Heart left ventricle (tissue), 16 donors: ENCODE measurements around the gene SNTA1. TPM values are rescaled to one million over a fixed set of nuclear protein-coding genes. Genes with fewer than 3 reads are reported as not detected.

Experiments used
- ATAC-seq, 4 donors: fragments of 200-7000 bp; cut with Tn5 transposase; one replicate each; pipeline ENCODE4 v1.9.1; 2020 to 2022; ENCODE audit warnings: moderate library complexity in 4 of 4, mild to moderate bottlenecking in 3 of 4, moderate number of reproducible peaks in 1 of 4
- DNase-seq, 5 donors: peaks; one replicate each; pipeline ENCODE4 v3.0.0-alpha.2; 2020
- H3K27ac ChIP-seq, 12 donors: fragments of 200-600 bp; sonication (generic) in 4 of 12; one replicate each; pipeline versions ENCODE4 v1.5.0 to v1.8.0; 2016 to 2022; ENCODE audit warnings: mild to moderate bottlenecking in 2 of 12
- H3K27me3 ChIP-seq, 9 donors: fragments of 200-600 bp; sonication (generic) in 2 of 9; one replicate each; pipeline versions ENCODE4 v1.5.1 to v1.8.0; 2016 to 2022; ENCODE audit warnings: mild to moderate bottlenecking in 3 of 9
- H3K36me3 ChIP-seq, 9 donors: fragments of 200-600 bp; sonication (generic) in 2 of 9; one replicate each; pipeline versions ENCODE4 v1.5.0 to v1.8.0; 2018 to 2022; ENCODE audit warnings: mild to moderate bottlenecking in 2 of 9
- H3K4me1 ChIP-seq, 12 donors: fragments of 200-600 bp; sonication (generic) in 4 of 12; one replicate each; pipeline versions ENCODE4 v1.5.0 to v1.8.0; 2016 to 2022; ENCODE audit warnings: mild to moderate bottlenecking in 3 of 12
- H3K4me3 ChIP-seq, 12 donors: fragments of 200-600 bp; sonication (generic) in 4 of 12; one replicate each; pipeline versions ENCODE4 v1.5.0 to v1.8.0; 2017 to 2022; ENCODE audit warnings: mild to moderate bottlenecking in 9 of 12, moderate library complexity in 4 of 12
- H3K9me3 ChIP-seq, 12 donors: fragments of 200-600 bp; sonication (generic) in 4 of 12; one replicate each; pipeline versions ENCODE4 v1.5.0 to v1.8.0; 2016 to 2022; ENCODE audit warnings: mild to moderate bottlenecking in 1 of 12
- CTCF ChIP-seq, 12 donors: fragments of 200-600 bp; sonication (generic) in 4 of 12; IDR thresholded peaks; one replicate each; pipeline versions ENCODE4 v1.5.0 to v1.8.0; 2018 to 2022; ENCODE audit warnings: antibody characterized with exemption in 12 of 12, mild to moderate bottlenecking in 5 of 12
- POLR2A ChIP-seq, 2 donors: fragments of 450-650 bp; IDR thresholded peaks; one replicate each; pipeline ENCODE4 v1.6.1; 2017; ENCODE audit warnings: antibody characterized with exemption in 2 of 2, mild to moderate bottlenecking in 2 of 2, moderate library complexity in 2 of 2
- WGBS, 4 donors: extraction: QIAGEN DNeasy Blood & Tissue Kit in 2 of 4; methylation state at CpG; one replicate each; pipeline versions ENCODE4 v1.1.5 to v1.1.7; 2013 to 2018; 5-methylcytosine and 5-hydroxymethylcytosine counted together
- intact Hi-C, 10 donors: fragments of 100-400 bp; cut with DNase I; formaldehyde crosslinking; loops; one replicate each; pipeline versions ENCODE4 v1.11.1 to v1.14.2; 2022
- polyA plus RNA-seq, 2 donors: library from polyadenylated mRNA; stranded (reverse); fragments of 200-250 nt; gene quantifications; one replicate each; pipeline ENCODE4 v1.2.3, GENCODE V29; 2013
- total RNA-seq, 9 donors: library from RNA; depleted of rRNA in 2 of 9; stranded (reverse); fragments of >200 nt in 2 of 9; fragmentation: NEBNext Ultra II Directional in 3 of 9; extraction: Animal tissue kit (Norgen Biotek cat#: 25700) in 3 of 9; gene quantifications; one replicate each; pipeline versions ENCODE4 v1.1.0 to v1.2.4, GENCODE V29; 2016 to 2023
- donor health status: ischemic (EF 13 %, LVEDD 7.1; RV severe dilation, severe dysfunction).
- donor health status: healthy with polysubstance abuse.
- donor health status: DM: no; HTN: yes; CAD: no.
- donor health status: DM: no; HTN: no; CAD: no.
- donor health status: ischemic (EF 25% LVEDD 6.9; RV normal size, moderate dysfunction).
- donor health status: ischemic (EF 25% LVEDD 5.7; RV mildly dilated, moderate dysfunction).
- donor health status: healthy.
- donor health status: DM: yes; HTN: yes; CAD: no.
- donor health status: ischemic (EF 35%, LVEDD 5.7; RV mildly dilated, moderate dysfunction).
- donor health status: nonischemic (EF 11% LVEDD 7.7; RV severe dilation, severe dysfunction).
- donor health status: DM: yes; HTN: yes; CAD: no.
- donor health status: PGD.
- donor health status: ischemic (EF 29% LVEDD 5.4; RV normal size, mild dysfunction).
- donor health status: nonischemic (EF 23%, LVEDD 6.1; RV moderate dilation, normal function).

SNTA1 gene
- total and polyA plus RNA-seq, 11 donors = 91.0 to 318 (median 166) TPM

- DNase-seq = peak; percentile 50 to 82 (median 69)
- Histone ChIP-seq H3K4me3 (no peak overlapping the region), H3K36me3 (peaks cover 0 to 90% (median 80%) of the 10 kb centered on the region in 9 donors), H3K27ac (peak overlapping the region in 4 of 12 donors; percentile 2 to 48 (median 30)), H3K27me3 (no peaks in the 10 kb centered on the region), H3K4me1 (peaks cover 0 to 5% (median 0%) of the 10 kb centered on the region in 12 donors), H3K9me3 (no peaks in the 10 kb centered on the region)
- intact Hi-C loops = no loop called here
- peak; percentile 87 to 97 (median 96) for ATAC-seq
- no peak for TF ChIP-seq POLR2A (IDR thresholded peaks at IDR 0.05)
- no peak for TF ChIP-seq CTCF (IDR thresholded peaks at IDR 0.05)
- WGBS, 4 donors = 41 to 74% (median 54%) methylated on average over 7 of the region's 7 CpGs
Observed at GRCh38 chr20:33387177-33387576, 56.4 kb downstream of the SNTA1 start.

GRCh38 chr20:33386673-33387072, 56.9 kb downstream of the SNTA1 start:
- 94 to 100% (median 98%) methylated on average over 1 of the region's 1 CpG for whole genome bisulfite sequencing, 4 donors
- ATAC-seq = no peak
- Histone ChIP-seq H3K9me3 (no peaks in the 10 kb centered on the region), H3K4me3 (no peak overlapping the region), H3K36me3 (peaks cover 0 to 90% (median 80%) of the 10 kb centered on the region in 9 donors), H3K4me1 (peaks cover 0 to 5% (median 0%) of the 10 kb centered on the region in 12 donors), H3K27me3 (no peaks in the 10 kb centered on the region), H3K27ac (peak overlapping the region in 4 of 12 donors; percentile 2 to 48 (median 30))
- intact Hi-C loops = no loop called here
- no peak for DNase-seq
- no peak for TF ChIP-seq CTCF (IDR thresholded peaks at IDR 0.05)
- no peak for TF ChIP-seq POLR2A (IDR thresholded peaks at IDR 0.05)

- H3K9me3 ChIP-seq = no peaks in the 10 kb centered on the region
- H3K4me3 ChIP-seq = no peak overlapping the region
- H3K27me3 ChIP-seq = no peaks in the 10 kb centered on the region
- intact Hi-C loops = no loop called here
- 94 to 96% (median 96%) methylated on average over 2 of the region's 2 CpGs for WGBS, 4 donors
- ATAC-seq (no peak), DNase-seq (no peak)
- H3K27ac ChIP-seq = no peak overlapping the region
- peaks cover 0 to 100% (median 90%) of the 10 kb centered on the region in 9 donors for H3K36me3 ChIP-seq
- H3K4me1 ChIP-seq = no peaks in the 10 kb centered on the region
- no peak for TF ChIP-seq CTCF (IDR thresholded peaks at IDR 0.05)
- no peak for TF ChIP-seq POLR2A (IDR thresholded peaks at IDR 0.05)
Observed at GRCh38 chr20:33377366-33377765, 66.2 kb downstream of the SNTA1 start.

- H3K4me3 ChIP-seq = no peak overlapping the region
- TF ChIP-seq POLR2A (IDR thresholded peaks at IDR 0.05) = no peak
- no peak for TF ChIP-seq CTCF (IDR thresholded peaks at IDR 0.05)
- H3K9me3 ChIP-seq = no peaks in the 10 kb centered on the region
- H3K27me3 ChIP-seq = no peaks in the 10 kb centered on the region
- peaks cover 0 to 4% (median 0%) of the 10 kb centered on the region in 12 donors for H3K4me1 ChIP-seq
- H3K27ac ChIP-seq = no peak overlapping the region
- ATAC-seq = no peak
- WGBS, 4 donors = 95 to 99% (median 97%) methylated on average over 4 of the region's 4 CpGs
- intact Hi-C loops = no loop called here
- no peak for DNase-seq
- H3K36me3 ChIP-seq = peaks cover 0 to 100% (median 87%) of the 10 kb centered on the region in 9 donors
Observed at GRCh38 chr20:33373735-33374605, 69.6 kb downstream of the SNTA1 start.
